GM12878 (cell line): ENCODE measurements around the gene ITPR2.

Experiments used
- CTCF ChIP-seq, 3 experiments: IDR thresholded peaks in 2 of 3; conservative IDR thresholded peaks in 1 of 3; 2 replicates each; pipeline ENCODE4 v1.5.1; 2011; ENCODE audit warnings: low read depth in 3 of 3, low read length in 3 of 3, mild to moderate bottlenecking in 3 of 3, control low read depth in 2 of 3, moderate library complexity in 2 of 3, inconsistent platforms in 1 of 3, mixed read lengths in 1 of 3; ENCODE audit not compliant: control insufficient read depth in 2 of 3, insufficient read depth in 1 of 3; ENCODE audit errors: extremely low read depth in 1 of 3
- ELK1 ChIP-seq: IDR thresholded peaks from 2 replicates; pipeline ENCODE4 v1.6.1; 2012; ENCODE audit warnings: low read depth, low read length, improper control_type of control experiment
- JUND ChIP-seq: IDR thresholded peaks from 2 replicates; pipeline ENCODE4 v1.6.1; 2012; ENCODE audit warnings: low read depth, mild to moderate bottlenecking, low read length, improper control_type of control experiment, moderate library complexity
- POLR2A ChIP-seq: IDR thresholded peaks from 2 replicates; pipeline ENCODE4 v1.6.1; 2011; ENCODE audit warnings: low read depth, mild to moderate bottlenecking, low read length
- POLR2AphosphoS2 ChIP-seq: IDR thresholded peaks from 2 replicates; pipeline ENCODE4 v1.6.1; 2011; ENCODE audit warnings: low read depth, mild to moderate bottlenecking, low read length, improper control_type of control experiment, moderate library complexity
- RB1 ChIP-seq: fragments of 450-650 bp; formaldehyde crosslinking; IDR thresholded peaks from 2 replicates; pipeline ENCODE4 v1.6.1; 2017; ENCODE audit warnings: mild to moderate bottlenecking, borderline replicate concordance
- YY1 ChIP-seq: IDR thresholded peaks from 2 replicates; pipeline ENCODE4 v1.6.1; 2011; ENCODE audit warnings: low read depth, mild to moderate bottlenecking, low read length

- TF ChIP-seq JUND (no peak), POLR2AphosphoS2 (no peak), ELK1 (no peak), CTCF (IDR thresholded peaks at IDR 0.05 in 2 of 3, conservative IDR thresholded peaks at IDR 0.05 in 1 of 3; ENCODE audit: control insufficient read depth in 2 of 3, extremely low read depth in 1 of 3, insufficient read depth in 1 of 3, low read depth in 3 of 3, low read length in 3 of 3) (peak in 2 of 3 experiments; percentile 9; a peak in 1 of 6 replicates), POLR2A (no peak), RB1 (no peak), YY1 (no peak)
These were observed 84.6 kb downstream of the ITPR2 start for GRCh38 chr12:26748412-26748740.
